Measurements from ENCODE around the gene TEFM.
"Not testable (repeated sequence)": the region's sequence is repeated elsewhere in the genome, so short reads cannot be mapped to it uniquely, and the experiment has no call there.

Gene TEFM

GRCh38 chr17:30920683-30921543 lies 14.9 kb upstream of the TEFM start:
- no peak for DNase-seq

- DNase-seq = no peak
Observed at GRCh38 chr17:30920282-30920681, 14.2 kb upstream of the TEFM start.

GRCh38 chr17:30917050-30917449 lies 11.0 kb upstream of the TEFM start:
- no peak for DNase-seq

- no peak for DNase-seq
Observed at GRCh38 chr17:30915833-30916611, 10.0 kb upstream of the TEFM start.

GRCh38 chr17:30913955-30914354 lies 7.9 kb upstream of the TEFM start:
- DNase-seq = no peak

GRCh38 chr17:30910151-30910550 lies 4.1 kb upstream of the TEFM start:
- DNase-seq = not testable (repeated sequence)

- no peak for DNase-seq
Observed at GRCh38 chr17:30908717-30909420, 2.8 kb upstream of the TEFM start.

GRCh38 chr17:30905742-30906100 lies 317 bp downstream of the TEFM start:
- DNase-seq = peak; percentile 3

- DNase-seq = no peak
Observed at GRCh38 chr17:30897311-30897710, 8.7 kb downstream of the TEFM start.

GRCh38 chr17:30894236-30894635 lies 11.8 kb downstream of the TEFM start:
- DNase-seq = no peak

GRCh38 chr17:30886187-30886586 lies 19.9 kb downstream of the TEFM start:
- DNase-seq = no peak

GRCh38 chr17:30869005-30869404 lies 37.0 kb downstream of the TEFM start:
- DNase-seq = no peak

- DNase-seq = no peak
Observed at GRCh38 chr17:30864636-30865035, 41.4 kb downstream of the TEFM start.

GRCh38 chr17:30858556-30859250 lies 47.3 kb downstream of the TEFM start:
- no peak for DNase-seq

- DNase-seq = no peak
Observed at GRCh38 chr17:30854146-30854545, 51.9 kb downstream of the TEFM start.
